GM19468 (cell line): ENCODE measurements around the gene FOXP2.
"Not testable (repeated sequence)": the region's sequence is repeated elsewhere in the genome, so short reads cannot be mapped to it uniquely, and the experiment has no call there.

Source experiments
- ATAC-seq: cut with Tn5 transposase; IDR thresholded peaks from one replicate; pipeline ENCODE4 v1.9.1; 2021; ENCODE audit warnings: mild to moderate bottlenecking, moderate library complexity, moderate number of reproducible peaks; ENCODE audit not compliant: unreplicated experiment; ENCODE audit errors: extremely low read depth

Gene FOXP2

DNA sequence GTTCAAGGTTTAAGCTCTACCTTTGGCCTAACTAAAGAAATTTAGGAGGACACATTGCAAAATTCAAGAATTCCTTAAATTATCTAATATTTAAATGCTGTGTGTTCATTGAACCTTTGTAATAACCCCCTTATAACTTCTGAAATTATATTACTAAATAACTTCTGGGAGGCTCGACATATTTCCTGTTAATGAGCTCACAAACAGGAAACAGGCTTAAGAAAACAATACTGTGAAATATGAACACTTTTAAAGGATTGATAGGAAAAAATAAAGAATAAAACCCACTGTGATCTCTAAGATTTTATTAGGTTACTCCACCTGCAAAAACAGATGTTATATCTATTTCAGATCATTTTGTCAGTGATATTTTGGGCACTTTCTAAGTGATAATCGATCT lies 74.1 kb downstream of the FOXP2 start:
- ATAC-seq: no peak

DNA sequence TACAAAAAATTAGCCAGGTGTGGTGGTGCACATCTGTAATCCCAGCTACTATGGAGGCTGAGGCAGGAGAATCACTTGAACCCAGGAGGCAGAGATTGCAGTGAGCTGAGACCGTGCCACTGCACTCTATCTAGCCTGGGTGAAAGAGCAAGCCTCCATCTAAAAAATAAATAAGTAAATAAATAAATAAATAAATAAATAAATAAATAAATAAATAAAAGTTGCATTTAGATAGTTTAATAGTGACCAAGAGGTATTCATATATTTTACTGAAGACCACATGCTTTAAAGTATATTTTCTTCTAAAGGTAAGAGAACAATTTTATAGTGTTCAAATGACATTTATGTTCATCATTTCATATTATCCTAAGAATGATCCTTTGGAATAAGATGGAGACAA lies 82.9 kb downstream of the FOXP2 start:
- not testable (repeated sequence) for ATAC-seq

DNA sequence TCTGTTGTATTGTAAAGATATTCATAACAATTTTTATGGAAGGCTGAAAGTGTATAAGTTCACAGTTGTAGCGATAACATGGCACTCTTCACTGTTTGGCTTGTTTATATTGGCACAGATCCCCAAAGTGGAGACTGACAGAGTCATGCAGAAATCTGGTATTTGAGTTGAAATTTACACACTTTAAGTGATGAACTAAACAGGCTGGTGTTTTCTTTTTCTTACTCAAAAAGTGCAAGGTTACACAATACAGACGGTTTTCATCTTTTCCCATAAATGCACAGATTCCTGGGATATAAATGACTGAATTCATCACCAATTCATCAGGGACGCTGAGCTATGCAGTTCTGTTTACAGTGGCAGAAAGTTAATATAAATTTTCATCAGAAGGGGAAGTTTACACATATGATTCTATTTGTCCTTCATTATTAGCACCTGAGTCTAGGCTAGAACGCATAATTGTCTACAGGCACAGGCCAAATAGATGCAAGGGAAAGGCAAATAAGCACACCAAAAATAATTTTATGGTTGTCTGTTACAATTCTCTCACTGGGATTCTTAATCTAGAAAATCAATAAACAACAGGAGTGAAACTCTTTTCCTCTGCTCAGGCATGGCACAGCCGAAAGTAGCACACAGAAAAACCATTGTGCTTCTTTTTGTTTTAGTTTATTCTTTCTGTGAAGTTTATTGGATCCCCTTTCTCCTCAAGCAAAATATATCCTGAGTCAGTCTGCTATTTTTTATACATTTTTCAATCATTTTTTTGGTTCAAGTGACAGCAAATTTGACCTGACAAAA lies 88.0 kb downstream of the FOXP2 start:
- no peak for ATAC-seq

DNA sequence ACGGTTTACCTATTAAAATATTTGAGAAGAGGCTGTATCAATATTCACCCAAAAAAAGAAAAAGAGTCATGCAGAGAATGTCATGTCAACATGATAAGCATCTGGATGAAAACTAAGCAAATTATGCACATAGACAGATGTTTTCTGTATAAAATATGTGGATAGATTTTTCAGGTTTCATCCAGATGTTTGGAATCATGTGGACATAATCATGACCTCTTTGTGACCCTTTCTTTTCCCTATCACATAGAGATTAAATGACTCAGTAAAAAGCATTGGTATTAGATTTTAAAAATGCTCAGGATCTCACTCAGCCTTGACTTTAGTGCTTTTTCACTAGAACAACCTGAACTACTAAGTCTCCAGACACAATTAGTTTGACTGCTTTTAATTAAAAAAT lies 90.0 kb downstream of the FOXP2 start:
- no peak for ATAC-seq

DNA sequence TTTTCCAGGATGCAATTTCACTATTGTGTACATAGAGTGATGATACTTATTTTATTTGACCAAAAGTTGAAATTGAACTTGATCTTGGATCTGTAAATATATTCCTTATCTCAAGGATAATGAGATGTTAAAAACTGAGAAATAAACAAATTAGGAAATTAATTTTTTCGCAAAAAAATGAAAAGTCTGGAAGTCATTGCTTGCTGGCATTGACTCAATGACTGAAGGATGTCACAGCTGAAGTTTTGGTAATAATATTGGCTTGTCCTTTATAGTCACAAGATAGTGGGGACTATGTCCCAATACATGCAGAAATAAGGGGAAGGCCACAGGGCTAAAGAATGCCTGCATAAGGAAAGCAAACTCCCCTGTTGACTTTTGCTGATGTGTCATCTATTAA lies 92.8 kb downstream of the FOXP2 start:
- ATAC-seq: no peak

DNA sequence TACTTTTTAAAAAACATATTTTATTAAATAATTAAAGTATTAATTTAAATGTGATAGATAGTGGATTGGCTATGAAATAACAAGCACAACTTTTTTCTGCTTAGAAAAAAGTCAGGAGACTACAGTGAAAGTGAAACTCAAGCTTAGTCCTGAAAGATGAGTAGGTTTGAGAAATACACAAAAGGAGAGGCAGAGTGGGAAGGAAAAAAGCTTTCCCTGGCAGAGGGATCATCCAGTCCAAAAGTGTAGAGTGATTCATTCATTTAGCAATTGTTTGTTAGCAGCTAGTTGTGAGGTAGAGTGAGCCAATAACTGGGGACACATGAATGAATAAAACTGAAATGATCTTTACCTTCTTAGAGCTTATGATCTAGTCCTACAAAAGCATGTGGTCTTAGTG lies 93.5 kb downstream of the FOXP2 start:
- no peak for ATAC-seq

DNA sequence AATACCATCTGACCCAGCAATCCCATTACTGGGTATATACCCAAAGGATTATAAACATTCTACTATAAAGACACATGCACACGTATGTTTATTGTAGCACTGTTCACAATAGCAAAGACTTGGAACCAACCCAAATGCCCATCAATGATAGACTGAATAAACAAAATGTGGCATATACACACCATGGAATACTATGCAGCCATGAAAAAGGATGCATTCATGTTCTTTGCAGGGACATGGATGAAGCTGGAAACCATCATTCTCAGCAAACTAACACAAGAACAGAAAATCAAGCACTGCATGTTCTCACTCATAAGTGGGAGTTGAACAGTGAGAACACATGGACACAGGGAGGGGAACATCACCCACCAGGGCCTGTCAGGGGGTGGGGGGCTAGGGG lies 96.2 kb downstream of the FOXP2 start:
- ATAC-seq: not testable (repeated sequence)

DNA sequence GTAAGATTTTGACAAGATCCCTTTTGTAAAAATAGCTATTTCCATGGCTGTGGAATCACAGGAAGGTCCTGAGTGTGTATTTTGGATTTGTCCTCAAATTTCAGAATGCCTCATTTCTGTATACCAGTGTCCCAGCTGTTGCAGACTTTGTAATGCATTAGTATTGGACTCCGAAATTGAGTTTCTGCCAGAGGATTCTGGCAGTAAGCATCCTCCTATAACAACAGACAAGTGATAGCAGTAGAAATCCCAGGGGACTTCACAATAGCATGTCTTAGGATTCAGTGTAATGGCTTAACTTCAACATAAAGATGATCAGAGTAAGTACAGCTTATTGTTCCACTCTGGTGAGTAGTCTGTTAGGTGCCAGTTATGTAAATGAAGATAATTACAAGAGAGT lies 104.6 kb downstream of the FOXP2 start:
- no peak for ATAC-seq

DNA sequence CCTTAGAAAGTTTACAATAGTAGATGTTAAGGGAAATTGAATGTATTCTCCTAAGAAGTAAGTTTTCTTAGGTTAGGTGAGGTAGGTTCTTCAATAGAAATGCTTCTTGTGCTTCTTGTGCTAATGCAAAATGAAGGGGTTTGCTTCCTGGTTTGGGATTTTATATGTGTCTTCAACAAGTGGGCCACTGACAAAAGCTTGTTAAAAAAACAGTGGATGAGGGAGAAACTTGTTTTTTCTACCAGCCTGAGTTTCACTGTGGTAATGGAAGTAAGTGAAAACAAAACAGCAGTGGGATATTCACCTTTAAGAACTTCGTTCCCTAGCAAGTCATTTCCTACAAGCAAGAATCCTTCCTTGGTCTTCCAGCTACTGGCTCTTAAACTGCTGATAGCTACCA lies 107.5 kb downstream of the FOXP2 start:
- no peak for ATAC-seq

DNA sequence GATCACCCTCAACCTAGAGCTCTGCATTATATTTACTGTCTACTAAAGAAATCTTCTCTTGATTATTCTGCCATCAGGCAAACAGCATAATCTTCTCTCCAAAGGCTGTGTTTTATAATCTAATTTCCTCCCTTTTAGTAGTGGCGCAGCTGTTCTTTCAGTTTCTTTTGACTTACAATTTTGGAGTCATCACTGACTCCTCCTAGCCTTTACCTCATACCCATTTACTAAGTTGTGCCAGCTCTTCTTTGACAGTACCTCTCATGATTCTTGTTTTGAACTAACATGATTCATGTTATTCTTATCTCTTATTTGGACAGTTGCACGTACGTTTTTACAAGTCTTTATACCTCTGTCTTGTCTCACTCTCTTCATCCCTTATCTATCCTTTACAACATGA lies 113.0 kb downstream of the FOXP2 start:
- no peak for ATAC-seq

DNA sequence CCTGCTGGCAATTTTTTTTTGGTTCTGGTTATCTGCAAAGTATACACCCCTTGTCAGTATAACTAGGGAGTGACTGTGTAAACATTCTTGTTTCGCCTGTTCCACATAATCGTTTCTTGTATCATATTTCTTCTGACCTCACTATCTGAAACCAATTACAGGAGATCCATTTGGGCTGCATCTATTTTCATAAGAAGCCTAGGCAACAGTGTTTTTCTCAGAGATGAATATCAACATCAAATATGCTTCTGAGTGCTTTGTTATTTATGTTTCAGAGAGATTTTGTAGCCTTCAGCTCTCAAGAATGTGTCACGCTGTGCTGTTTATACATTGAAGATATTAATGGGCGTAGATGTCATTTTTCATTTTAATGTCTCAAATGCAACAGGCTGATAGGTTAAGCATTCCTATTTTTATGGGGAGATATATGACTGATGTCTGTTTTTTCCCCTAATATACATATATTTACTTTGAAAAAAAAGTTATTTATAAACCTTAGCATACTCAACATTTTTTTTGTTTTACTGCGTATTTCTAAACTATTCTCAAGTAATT lies 115.5 kb downstream of the FOXP2 start:
- ATAC-seq: no peak

DNA sequence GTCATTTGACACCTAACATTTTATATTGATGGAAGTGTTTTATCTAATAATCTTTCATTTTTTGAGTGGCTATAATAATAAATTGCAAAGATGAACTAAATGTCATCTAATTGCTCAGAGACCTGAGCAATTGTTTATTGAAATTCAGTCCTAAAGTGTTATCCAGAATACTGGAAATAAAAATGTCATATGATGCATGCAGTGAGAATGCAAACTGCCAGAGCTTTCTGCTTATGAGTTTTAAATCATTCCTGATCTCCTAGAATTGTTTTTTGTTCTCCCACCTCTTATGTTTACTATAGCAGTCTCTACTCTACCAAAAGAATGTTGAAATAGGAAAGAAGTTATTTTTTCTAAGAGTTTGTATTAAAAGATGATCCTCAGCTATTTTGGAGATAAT lies 116.7 kb downstream of the FOXP2 start:
- no peak for ATAC-seq

DNA sequence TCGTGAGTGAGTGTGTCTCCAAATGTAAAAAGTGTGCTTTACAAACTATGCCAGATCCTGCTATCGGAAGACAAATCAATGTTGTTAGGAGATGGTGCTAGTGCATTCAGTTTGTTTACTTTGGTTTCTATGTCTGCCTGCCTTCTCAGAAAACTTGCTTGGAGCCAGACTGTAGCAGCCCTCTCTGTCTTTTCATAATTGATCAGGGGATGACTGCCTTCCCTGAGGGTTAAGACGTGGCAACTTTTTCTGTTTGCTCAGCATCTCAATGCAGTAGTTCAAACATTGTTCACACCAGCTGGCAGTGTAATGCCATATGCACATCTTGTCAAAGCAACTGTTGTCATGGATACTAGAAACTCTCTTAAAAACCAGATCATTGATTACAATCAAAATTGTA lies 118.5 kb downstream of the FOXP2 start:
- ATAC-seq: no peak

DNA sequence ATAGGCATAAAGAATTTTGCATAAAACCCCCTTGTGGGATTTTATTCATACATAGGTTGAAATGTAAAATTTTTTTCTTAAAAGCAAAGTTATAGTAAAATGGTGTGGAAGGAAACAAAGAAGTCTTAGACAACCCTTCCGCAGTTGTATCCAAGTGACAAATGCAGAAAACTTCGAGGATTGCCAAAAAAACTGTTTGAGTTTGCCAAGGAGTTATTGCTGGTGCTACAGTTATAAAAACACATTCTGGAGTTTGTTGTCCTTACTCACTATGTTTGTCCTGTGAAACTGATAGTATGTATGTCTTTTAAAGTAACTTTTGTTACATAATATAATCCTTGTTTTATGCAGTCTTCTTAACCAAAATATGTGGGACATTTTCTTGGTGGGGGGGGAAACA lies 120.3 kb downstream of the FOXP2 start:
- no peak for ATAC-seq

DNA sequence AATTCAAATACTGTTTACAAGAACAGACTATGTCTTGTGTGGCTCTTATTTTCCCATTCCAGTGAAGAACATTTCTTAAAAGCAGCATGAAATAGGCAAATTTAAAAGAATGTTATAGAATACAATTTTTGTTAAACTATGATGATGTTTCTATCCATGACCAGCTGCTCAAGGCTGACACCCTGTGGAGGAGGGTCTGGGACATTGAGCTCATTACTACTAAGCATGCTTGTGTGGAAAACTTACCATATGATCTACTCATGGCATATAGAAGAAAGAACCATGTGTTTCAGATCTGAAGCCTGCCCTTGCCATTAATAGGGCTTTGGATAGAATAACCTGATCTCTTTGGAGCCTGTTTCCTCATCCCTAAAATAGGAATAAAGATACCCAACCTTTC lies 125.0 kb downstream of the FOXP2 start:
- ATAC-seq: no peak

DNA sequence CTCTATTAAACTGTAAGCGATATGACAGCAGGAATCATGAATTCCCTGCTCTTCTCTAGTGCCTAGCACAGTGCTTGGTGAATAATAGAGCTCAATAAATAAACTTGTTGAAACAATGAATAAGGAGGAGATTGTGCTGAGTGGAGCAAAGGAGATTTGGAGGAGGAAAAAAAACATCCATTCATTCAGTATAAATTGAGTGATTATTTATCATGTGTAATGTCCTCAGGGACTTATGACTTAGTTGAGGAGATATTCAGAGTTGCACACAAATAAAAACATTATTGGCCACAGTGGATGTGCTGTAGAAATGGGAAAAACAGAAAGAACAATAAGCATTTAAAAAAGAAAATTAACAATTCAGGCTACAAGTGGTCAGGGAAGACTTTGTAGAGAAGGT lies 125.7 kb downstream of the FOXP2 start:
- no peak for ATAC-seq

DNA sequence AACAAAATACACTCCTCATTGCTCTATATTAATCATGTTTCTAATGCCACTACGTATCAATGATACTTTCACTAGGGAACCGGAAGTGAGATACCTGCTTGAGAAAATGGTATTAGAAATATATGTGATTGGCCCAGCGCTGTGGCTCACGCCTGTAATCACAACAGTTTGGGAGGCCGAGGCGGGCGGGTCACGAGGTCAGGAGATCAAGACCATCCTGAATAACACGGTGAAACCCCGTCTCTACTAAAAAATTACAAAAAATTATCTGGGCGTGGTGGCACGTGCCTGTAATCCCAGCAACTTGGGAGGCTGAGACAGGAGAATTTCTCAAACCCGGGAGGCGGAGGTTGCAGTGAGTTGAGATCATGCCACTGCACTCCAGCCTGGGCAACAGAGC lies 132.7 kb downstream of the FOXP2 start:
- not testable (repeated sequence) for ATAC-seq

DNA sequence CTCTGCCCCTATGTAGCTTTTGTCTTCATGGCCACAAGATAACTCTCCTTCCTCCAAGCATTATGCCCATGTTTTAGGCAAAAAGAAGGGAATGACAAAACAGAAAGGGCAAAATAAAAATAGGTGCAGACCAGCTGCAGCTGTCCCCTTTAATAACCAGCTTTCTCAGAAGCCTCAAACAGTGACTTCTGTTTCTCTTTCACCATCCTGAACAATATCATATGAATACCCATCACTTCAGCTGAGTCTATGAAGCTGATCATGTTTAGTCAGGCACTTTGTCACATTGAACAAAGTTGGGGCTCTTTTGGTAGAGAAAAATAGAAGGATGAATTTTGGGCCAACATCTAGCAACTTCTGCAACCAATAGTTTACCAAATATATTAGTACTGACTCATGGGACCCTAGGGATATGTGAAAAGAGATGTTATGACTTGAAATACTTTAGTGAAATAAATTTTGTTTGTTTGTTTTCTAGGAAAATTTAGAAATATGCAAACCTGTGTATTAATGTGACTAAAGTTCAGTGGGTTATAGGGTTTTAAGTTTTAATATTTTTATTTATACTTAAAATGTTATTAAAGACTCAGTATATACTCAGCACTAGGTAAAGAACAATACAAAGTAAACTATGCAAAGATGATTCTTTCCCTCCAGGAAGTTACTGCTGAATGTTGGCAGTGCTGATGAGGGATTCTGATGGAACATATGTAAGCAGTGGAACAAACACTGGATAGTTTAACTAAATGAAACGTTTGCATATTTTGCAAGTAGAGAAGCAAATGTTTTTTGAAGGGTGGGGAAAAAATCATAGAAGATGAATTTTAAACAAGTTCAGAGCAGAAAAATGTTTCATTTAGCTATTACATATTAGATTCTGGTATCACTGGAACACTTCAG lies 133.7 kb downstream of the FOXP2 start:
- ATAC-seq: no peak

DNA sequence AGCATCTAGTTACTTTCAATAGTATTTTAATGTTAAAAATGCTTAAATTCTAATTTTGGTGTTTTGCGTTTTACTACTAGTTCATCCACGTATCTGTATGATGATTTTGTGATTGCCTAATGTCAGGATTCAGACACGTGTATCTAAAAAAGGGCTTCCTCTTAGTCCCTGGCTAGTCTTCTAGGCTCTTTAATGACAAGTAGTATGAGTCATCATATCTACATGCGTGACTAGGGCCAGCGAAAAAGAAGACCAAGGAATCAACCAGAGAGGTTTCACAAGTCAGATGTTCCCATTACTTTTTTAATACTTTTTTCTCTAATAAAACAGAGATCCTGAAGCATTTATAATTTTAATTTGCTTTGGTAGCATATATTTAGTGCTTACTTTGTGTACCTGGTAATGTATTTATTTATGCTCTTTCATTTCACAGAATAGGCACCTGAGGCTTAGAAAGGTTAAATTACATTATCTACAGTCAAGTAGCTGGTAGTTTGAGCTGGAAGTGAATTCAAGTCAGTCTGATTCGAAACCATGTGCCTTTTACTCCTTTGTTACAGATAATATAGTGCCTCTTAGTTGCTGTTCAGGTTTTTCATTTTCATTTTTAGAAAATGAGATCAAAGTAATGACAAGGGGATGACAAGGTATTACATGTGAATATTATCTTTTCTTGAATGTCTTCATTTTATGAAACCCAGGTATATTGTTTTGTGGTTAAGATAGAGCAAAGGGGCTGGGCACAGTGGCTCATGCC lies 140.3 kb downstream of the FOXP2 start:
- no peak for ATAC-seq

DNA sequence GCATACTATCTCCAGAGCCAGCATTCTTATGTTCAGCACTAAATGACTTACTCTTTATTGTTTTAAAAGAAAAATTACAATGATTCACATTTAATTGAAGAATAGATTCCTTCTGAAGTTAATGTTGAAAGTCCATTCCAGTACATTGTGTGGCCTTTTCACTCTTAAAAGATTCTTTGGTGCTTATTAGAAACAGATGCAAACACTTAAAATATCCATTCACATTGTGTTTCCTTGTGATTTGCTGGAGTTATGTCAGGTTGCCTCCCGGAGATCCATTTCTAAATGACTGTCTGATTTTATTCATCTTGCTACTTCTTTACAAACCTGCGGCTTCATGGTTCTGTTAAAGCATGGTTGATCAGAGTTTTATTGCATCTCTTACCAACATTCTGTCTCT lies 152.8 kb downstream of the FOXP2 start:
- ATAC-seq: no peak

DNA sequence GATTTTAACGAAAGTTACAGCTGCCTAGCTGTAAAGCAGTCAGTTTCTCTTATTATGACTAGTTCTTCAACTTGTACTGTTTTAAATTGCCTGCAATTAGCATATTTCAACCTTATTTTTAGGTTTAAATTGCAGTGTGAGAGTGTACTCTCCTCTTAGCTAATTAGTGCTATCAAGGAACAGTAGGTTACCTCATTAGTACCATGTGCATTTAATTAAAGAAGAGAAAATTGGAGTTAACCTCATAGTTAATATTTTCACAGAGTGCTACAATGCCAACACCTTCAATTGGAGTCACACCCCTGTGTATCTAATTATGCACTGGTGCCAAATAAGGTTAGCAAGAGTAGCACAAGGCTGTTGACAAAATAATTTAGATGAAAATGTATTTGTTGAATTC lies 154.6 kb downstream of the FOXP2 start:
- ATAC-seq: no peak
